Measurements from ENCODE around the gene NT5DC4.
"Not testable (repeated sequence)": the region's sequence is repeated elsewhere in the genome, so short reads cannot be mapped to it uniquely, and the experiment has no call there.

NT5DC4 gene

DNA sequence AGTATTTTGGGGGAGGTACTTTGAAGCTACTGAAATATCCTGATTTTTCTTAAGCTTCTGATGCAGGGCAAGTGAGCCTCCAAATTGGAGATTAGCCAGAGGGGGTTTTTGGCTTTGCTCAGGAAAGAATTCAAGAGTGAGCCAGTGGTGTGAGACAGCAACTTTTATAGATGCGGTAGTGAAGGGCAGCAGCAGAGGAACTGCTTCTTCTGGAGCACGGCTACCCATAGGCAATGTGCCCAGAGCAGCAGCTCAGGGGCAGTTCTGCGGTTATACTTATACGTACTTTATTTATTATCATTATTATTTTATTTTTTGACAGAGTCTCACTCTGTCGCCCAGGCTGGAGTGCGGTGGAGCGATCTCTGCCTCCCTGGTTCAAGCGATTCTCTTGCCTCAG lies 19.8 kb upstream of the NT5DC4 start:
- DNase-seq, result no peak

DNA sequence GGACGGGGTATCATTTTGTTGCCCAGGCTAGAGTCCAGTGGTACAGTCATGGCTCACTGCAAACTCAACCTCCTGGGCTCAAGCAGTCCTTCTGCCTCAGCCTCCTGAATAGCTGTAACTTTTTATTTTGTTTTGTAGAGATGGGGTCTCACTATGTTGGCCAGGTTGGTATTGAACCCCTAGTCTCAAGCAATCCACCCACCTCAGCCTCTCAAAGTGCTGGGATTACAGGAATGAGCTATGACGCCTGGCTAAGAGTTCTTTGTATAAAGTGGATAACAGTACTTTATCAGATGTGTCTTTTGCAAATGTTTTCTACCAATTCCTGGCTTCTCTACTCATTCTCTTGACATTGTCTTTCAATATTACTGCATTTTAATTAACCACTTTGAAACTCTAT lies 17.1 kb upstream of the NT5DC4 start:
- no peak for DNase-seq

DNA sequence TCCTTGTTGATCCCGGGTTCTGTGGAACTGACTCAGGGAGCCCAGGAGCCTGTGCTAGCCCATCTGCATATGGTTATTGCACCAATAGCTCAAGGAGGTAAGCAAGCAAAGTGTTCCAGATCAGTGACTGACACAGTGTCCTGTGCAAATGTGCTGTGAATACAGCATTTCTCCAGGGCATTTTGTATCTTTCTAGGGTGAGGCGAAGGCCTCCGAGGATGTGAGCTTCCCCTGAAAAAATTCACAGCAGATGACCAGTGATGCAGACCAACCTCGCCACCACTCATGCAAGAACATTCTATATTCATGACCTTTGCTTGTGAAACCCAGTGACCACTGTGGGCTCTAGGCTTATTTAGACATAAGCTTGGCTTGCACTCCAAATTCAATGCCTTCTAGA lies 15.2 kb upstream of the NT5DC4 start:
- DNase-seq, result no peak

DNA sequence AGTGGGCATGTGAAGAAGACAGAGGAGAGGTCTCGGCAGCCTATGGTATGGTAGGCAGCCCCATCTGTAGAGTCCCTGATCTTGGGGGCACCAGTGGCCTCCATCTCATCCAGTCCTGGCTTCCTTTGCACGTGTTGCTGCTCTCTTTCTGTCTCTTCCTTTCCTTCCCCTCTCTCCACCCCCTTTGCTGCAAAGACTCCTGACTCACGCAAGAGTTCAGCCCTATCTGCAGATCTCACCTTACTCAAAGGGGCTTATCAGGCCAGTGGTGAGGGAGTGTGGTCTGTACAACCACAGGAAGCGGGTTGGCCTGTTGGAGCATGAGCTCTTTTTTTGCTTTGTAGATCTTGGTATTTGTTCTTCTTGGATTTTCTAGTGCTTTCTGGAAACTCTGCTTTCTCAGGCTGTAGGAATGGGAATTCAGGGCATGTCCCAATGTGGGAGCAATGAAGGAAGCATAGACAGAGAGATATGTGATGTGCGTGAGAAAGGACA lies 14.6 kb upstream of the NT5DC4 start:
- DNase-seq, result no peak

DNA sequence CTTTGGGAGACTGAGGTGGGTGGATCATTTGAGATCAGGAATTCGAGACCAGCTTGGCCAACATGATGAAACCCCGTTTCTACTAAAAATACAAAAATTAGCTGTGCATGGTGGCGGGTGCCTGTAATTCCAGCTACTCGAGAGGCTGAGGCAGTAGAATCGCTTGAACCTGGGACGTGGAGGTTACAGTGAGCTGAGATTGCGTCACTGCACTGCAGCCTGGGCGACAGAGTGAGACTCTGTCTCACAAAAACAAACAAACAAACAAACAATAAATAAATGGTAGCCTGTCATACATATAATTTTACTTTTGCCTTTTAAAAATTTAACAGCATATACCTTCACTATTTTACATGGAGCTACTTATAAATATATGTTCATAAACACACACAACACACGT lies 13.9 kb upstream of the NT5DC4 start:
- not testable (repeated sequence) for DNase-seq

DNA sequence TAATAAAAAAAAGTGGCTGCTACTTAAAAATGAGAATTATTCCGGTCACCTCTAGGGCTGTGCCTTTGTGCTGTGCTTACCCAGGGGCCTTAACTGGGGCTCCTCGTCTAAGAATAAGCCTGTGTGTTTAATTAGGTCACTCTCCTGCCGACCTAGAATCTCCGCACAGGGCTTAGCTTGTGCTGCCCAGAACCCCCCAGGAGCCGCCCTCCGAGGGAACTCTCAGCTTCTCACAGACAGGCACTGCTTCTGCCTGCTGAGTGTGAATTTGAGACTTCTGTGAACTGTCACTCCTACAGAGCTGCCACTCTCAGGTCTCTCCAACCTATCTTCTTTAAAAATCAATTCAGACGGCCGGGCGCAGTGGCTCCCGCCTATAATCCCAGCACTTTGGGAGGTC lies 11.9 kb upstream of the NT5DC4 start:
- no peak for DNase-seq

DNA sequence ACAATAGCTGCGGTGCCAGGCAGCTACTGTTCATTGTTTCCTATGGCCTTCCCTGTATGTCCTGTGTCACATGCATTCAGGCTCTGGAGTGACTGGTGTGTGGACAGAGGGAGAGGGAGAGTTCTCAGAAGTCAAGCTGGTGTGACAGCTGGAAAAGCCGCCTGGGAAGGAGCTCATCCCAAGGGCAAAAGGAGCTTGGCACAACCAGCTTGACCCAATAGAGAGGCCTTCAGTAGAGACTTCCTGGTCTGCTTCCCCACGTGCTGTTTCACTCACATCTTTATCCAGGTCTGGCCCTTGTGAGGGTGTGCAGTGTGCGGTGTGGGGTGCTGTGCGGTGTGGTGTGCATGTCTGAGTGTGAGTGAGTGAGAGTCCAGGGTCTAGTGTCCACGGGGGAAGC lies 11.1 kb upstream of the NT5DC4 start:
- DNase-seq, result no peak

DNA sequence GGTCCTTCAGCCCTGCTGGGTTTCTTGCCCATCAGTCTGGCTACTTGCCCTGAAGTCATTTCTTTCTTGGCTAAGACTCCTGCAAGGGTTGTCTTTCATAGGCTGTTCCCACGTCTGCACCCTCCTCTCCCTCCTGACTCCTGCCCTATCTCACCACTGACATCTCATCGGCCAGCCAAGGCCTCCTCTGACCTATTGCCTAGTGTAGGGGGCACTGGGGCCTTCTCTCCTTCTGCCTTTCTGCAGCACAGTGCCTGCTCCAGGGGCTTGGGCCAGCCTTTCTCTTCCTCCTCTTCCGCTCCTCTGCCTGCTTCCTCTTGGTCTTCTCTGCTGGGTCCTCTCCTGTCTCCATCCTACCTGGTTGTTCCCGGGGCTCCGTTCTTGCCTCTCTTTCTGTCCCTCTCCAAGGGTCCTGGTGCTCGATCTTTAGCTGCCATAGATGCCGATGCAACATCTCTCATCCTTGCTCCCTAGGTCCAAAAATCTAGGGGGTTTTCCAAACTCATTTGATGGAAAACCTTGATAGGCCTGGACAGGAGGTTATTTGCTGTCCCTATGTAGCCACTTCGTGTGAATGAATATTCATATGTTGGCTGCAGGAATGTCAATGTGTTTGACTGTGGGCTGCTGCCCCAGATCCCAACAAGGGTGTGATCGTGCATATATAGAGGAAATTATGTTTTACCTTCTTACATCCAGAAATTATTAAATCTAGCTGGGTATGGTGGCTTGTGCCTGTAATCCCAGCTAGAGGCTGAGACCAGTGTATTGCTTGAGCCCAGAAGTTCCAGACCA lies 9.7 kb upstream of the NT5DC4 start:
- no peak for DNase-seq

DNA sequence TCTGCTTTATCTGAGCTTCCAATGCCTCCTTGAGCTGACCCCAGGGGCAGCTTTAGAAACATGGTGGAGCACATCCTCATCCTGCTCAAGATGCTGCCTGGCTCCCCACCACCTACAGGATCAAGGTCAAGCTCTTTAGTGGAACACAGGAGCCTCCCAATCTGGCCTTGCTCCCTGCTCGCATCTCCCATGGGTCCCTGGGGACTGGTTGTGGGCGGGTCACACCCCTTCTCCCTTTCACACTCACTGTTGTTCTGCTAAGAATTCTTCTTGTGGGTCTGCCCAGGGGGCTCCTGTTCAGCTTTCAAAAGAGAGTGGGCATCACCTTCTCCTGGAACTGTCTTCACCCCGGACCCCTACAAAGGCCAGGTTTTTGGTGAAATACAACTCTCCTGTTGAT lies 8.4 kb upstream of the NT5DC4 start:
- DNase-seq, result no peak

DNA sequence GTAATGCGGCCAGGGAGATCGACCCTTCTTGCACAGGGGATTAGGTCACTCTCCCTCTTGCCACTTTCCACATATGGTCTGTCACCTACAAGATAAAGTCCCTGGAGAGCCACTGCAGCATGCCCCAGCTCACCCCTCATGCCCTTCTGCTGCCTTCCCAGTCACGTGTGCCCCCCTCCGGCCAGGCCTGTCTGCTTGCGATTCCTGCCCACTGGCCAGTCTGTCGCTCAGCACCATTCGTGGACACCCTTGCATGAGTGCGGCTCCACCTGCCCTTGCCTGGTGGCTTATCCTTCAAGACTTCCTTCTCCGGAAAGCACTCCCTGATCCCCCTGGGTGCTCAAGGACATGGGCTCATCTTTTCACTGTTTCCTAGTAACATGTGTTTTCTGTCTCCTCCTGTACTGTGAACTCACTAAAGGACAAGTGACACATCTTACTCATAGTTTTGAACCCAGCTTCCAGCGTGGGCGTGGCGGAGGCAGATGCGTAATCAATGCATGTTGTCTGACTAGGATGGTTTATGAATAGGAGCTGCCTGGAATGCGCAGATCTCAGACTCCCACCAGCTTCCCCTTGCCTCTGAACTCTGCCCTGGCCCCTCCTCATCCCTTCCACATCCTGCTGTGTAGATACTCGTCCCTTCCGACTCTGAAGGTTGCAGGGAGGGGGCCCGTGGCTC lies 7.8 kb upstream of the NT5DC4 start:
- no peak for DNase-seq

DNA sequence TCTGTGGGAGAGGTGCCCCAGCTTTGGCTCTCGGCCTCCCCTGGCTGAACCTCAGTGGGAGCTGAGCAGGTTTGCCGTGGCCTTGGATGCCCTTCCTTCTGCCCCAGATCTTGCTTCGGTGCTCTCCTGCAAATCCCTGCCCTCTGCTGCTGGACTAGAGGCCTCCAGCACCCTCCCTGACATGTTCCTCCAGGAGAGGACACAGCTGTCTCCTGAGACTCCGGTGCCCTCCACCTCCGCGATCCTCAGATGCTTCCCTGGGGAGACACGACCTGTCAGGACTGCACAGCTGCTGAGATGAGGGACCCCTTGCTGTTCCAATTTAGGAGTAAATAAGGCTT lies 7.3 kb upstream of the NT5DC4 start:
- DNase-seq, result no peak

DNA sequence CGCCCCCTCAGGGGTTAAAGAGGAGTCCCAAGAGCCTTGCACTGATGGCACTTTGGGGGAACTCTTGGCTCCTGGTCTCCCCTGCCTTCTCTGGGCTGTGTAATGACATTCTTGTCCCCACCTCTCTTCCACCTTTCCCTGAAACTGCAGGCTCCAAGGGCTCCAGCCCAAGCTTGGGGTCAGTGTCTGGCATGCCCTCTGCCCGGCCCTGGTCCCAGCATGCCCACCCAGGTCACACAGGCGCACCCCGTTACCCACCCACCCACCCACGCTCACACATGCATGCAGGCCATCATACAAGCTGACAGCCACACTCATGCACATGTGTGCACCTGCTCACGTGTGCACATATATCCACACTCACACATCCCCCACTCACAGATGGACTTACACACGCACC lies 6.9 kb upstream of the NT5DC4 start:
- no peak for DNase-seq

DNA sequence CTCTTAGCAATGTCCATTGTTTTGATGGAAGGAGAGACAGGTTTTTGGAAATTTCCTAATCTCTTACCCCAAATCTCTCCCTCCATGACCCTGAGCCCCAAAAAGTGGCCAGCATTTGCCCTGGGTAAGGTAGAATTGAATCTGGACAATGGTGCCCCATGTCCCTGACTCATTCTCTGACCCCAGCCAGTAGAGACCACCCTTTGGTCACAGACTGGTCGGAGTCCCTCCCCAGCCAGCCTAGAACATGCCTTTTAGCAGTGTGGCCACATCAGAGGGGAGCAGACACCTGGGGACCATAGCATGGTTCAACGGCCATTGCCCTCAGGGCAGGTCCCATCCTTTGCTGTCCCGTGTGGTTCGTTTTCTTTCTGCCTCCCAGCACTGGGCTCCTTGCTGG lies 6.5 kb upstream of the NT5DC4 start:
- no peak for DNase-seq

DNA sequence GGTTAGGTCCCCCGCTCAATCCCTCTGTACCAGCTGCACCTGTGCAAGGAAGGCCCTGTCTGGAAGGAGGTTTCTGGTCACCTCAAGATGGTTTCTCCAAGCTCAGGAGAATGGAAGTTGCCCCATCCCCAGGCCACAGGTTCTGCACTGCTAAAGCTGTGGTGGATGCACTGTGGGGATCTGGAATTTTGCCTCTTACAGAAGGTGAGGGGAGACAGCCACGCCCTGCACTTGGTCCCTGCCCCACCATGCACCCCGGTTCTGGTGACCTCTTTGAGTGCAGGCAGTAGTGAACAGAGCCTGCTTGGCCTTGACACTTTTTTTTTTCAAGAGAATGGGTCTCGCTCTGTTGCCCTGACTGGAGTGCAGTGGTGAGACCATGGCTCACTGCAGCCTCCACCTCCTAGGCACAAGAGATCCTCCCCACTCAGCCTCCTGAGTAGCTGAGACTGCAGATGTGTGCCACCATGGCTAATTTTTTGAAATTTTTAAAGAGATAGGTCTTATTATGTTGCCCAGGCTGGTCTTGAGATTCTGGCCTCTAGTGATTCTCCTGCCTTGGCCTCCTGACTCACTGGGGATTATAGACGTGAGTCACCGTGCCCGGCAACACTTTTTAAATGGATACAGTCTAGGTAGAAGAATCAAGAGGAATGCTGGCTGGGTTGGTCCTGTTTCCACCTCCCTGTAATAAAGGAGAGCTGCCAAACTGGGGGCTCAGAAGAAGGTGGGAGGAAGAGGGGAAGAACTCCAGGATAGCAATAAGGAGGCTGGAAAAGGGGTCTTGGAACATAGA lies 5.8 kb upstream of the NT5DC4 start:
- no peak for DNase-seq

DNA sequence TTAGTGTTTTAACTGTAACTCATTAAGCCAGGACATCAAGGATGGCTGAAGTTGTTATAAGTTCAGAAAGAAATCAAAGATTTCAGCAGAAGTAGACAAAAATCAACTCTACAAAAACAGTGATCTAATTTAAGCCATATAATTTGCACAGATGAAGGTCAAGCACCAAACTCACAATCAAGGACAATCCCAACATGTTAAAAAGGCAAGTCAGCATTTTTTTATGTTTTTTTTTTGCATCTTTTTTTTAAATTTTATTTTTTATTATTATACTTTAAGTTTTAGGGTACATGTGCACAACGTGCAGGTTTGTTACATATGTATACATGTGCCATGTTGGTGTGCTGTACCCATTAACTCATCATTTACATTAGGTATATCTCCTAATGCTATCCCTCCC lies 4.7 kb upstream of the NT5DC4 start:
- not testable (repeated sequence) for DNase-seq

DNA sequence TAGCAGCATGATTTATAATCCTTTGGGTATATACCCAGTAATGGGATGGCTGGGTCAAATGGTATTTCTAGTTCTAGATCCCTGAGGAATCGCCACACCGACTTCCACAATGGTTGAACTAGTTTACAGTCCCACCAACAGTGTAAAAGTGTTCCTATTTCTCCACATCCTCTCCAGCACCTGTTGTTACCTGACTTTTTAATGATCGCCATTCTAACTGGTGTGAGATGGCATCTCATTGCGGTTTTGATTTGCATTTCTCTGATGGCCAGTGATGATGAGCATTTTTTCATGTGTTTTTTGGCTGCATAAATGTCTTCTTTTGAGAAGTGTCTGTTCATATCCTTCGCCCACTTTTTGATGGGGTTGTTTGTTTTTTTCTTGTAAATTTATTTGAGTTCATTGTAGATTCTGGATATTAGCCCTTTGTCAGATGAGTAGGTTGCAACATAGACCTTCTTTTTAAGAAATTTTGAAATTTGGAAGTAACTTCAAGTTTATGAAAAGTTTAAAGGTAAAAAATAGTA lies 3.9 kb upstream of the NT5DC4 start:
- not testable (repeated sequence) for DNase-seq

DNA sequence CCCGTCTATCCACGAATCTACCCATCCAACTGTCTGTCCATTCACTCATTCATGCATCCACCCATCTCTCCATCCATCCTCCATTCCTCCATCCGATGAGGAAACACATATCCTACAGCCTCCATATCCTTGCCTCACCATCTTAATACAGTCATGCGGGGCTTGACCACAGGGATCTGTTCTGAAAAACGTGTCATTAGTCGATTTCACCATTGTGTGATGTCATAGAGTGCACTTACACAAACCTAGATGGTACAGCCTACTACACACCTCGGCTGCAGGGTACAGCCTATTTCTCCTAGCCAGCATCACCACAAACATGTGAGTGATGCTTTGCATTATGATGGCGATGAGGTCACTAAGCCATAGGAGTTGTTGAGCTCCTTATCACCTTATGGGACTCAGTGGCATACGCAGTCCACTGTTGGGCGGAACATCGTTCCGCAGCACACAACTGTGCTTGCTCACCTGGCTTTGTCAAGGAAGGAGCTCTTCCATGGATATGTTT lies 1.9 kb upstream of the NT5DC4 start:
- DNase-seq, result no peak

DNA sequence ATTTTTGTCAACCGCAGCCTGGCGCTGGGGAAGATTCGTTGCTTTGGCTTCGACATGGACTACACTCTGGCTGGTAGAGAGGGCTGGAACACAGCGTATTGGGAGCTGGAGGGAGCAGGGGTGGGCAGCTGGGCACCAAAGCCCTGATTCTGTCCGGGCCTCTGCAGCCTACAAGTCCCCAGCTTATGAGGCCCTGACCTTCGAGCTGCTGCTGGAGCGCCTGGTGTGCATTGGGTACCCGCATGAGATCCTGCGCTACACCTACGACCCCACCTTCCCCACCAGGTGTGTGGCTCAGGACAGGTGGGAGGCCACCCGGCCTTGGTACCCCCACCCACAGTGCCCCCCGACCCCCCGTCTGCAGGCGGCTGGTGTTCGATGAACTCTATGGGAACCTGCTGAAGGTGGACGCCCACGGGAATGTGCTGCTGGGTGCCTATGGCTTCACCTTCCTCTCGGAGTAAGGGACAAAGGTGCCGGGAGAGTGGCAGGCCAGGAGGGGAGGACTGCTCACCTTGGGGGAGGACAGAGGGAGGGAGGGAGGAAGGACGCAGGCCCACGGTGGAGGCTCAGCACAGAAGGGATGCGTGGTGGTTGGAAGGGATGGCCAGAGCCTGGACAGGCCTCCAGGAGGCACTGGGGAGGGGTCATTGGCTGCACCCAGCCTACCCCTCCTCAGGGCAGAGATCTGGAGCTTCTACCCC lies 1.2 kb downstream of the NT5DC4 start:
- no peak for DNase-seq

DNA sequence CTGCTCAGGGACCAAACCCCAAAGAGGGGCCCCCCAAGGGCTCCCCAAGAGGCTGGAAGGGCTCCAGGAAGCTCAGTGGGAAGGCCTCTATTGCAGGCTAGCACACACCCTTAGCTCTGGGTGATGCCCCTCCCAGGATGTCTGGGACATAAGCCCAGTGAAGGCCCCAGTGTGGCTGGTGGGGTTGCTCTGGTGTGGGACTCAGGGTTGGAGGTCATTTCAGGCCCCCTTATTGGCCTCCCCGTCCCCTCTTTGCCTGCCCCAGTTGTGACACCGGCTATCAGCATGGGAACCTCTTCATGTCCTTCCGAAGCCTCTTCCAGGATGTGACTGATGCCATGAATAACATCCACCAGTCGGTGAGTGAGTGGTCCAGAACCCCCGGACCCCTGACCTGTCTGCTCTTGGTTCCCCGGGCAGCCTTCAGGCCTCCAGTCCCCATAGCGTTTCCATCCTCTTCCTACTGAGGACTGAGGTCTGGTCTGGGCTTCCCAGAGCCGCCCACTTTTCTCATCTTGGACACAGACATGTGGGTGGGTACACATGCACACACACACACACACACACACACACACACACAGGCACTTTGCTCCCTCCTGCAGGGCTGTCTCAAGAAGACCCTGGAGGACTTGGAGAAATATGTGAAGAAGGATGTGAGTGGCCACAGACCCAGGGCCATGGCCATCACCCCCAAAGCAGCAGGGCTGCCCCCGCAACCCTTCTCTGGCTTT lies 2.2 kb downstream of the NT5DC4 start:
- no peak for DNase-seq

DNA sequence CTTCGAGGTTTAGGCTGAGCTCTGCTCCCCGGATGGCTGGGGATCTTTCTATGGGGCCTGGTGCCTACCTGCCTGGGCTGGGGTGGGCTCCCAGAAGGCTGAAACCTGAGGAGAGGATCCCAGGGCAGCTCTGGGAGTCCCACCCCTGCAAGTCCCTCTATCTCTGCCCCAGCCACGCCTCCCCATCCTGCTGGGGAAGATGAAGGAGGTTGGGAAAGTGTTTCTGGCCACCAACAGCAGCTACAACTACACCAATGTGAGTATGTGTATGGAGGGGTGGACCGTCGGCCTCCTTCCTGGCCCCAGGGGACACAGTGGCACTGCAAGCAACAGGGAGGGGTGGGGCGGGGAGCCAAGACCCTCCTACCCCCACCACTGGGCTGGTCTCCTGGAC lies 2.7 kb downstream of the NT5DC4 start:
- no peak for DNase-seq

DNA sequence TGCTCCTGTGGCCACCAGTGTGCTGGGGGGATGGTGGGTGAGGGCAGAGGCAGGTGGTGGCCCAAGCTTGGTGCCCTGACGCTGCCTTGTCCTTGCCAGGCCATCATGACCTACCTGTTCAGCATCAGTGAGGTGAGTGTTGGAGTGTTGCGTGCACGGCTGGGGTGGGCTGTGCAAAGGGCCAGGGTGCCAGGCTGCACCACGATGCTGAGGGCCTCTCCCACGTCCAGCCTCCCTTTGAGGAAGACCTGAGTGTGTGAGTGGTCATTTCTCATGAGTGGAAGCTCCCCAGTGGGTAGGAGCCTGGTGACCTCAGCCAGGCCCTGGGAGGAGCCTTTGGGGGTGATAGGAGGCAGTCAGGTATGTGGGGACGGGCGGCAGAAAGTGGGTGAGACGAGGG lies 3.2 kb downstream of the NT5DC4 start:
- DNase-seq, result no peak

All from NCI-H446 treated with DMSO at 0.1 percent for 48 hours (cell line).